GM23338 (cell line): ENCODE results near the gene ULK4. TPM values are rescaled to one million over a fixed set of nuclear protein-coding genes. Genes with fewer than 3 reads are reported as not detected.

Experiments used
- ATAC-seq: fragments of 200-7000 bp; cut with Tn5 transposase; 3 replicates; pipeline ENCODE4 v1.9.1; 2020
- DNase-seq: peaks from one replicate; pipeline ENCODE4 v3.0.0-alpha.2; 2015; ENCODE audit warnings: low spot score
- H2AFZ ChIP-seq: fragments of 200-600 bp; sonication (generic); 2 replicates; pipeline ENCODE4 v1.8.0; 2016; ENCODE audit warnings: antibody characterized with exemption, mild to moderate bottlenecking, moderate library complexity
- H3F3A ChIP-seq: fragments of 200-600 bp; sonication (generic); replicated peaks from 2 replicates; pipeline ENCODE4 v1.8.0; 2017; ENCODE audit warnings: antibody characterized with exemption, mixed run types, low read depth
- H3K27ac ChIP-seq: fragments of 200-600 bp; sonication (generic); 2 replicates; pipeline ENCODE4 v1.6.1; 2016; ENCODE audit warnings: low read depth
- H3K27me3 ChIP-seq: fragments of 200-600 bp; sonication (generic); 2 replicates; pipeline ENCODE4 v1.8.0; 2016; ENCODE audit warnings: mild to moderate bottlenecking, mixed run types, moderate library complexity; ENCODE audit not compliant: insufficient read depth
- H3K36me3 ChIP-seq: fragments of 200-600 bp; sonication (generic); 2 replicates; pipeline ENCODE4 v1.8.0; 2016; ENCODE audit warnings: mild to moderate bottlenecking; ENCODE audit not compliant: insufficient read depth
- H3K4me1 ChIP-seq: fragments of 200-600 bp; sonication (generic); 2 replicates; pipeline ENCODE4 v1.8.0; 2016; ENCODE audit warnings: mild to moderate bottlenecking, moderate library complexity; ENCODE audit not compliant: insufficient read depth
- H3K4me2 ChIP-seq: fragments of 200-600 bp; sonication (generic); 2 replicates; pipeline ENCODE4 v1.7.1; 2017; ENCODE audit warnings: mixed run types
- H3K4me3 ChIP-seq: fragments of 200-600 bp; sonication (generic); 2 replicates; pipeline ENCODE4 v1.6.1; 2016; ENCODE audit warnings: mixed run types
- H3K79me2 ChIP-seq: fragments of 200-600 bp; sonication (generic); replicated peaks from 2 replicates; pipeline ENCODE4 v1.8.0; 2017; ENCODE audit warnings: mild to moderate bottlenecking; ENCODE audit not compliant: insufficient read depth
- H3K9me2 ChIP-seq: fragments of 200-600 bp; sonication (generic); 2 replicates; pipeline ENCODE4 v1.8.0; 2017; ENCODE audit not compliant: insufficient read depth
- H4K20me1 ChIP-seq: fragments of 200-600 bp; sonication (generic); replicated peaks from 2 replicates; pipeline ENCODE4 v1.8.0; 2017; ENCODE audit warnings: mild to moderate bottlenecking; ENCODE audit not compliant: insufficient read depth
- H3K27ac Mint-ChIP-seq: 2 replicates; pipeline ENCODE4 v1.8.0; 2020; ENCODE audit warnings: inconsistent platforms, mild to moderate bottlenecking, moderate library complexity, mixed read lengths
- H3K27me3 Mint-ChIP-seq: 3 replicates; pipeline ENCODE4 v1.8.0; 2022; ENCODE audit warnings: low read depth, mild to moderate bottlenecking, moderate library complexity, mixed read lengths, inconsistent platforms; ENCODE audit not compliant: insufficient read depth, poor library complexity
- H3K36me3 Mint-ChIP-seq: 3 replicates; pipeline ENCODE4 v1.8.0; 2021; ENCODE audit warnings: low read depth, mild to moderate bottlenecking, inconsistent platforms, moderate library complexity, mixed read lengths
- H3K4me1 Mint-ChIP-seq: 3 replicates; pipeline ENCODE4 v1.8.0; 2020; ENCODE audit warnings: mild to moderate bottlenecking, inconsistent platforms, mixed read lengths
- H3K4me3 Mint-ChIP-seq: 3 replicates; pipeline ENCODE4 v1.8.0; 2021; ENCODE audit warnings: moderate library complexity, mild to moderate bottlenecking, inconsistent platforms, mixed read lengths
- H3K9me3 Mint-ChIP-seq: 3 replicates; pipeline ENCODE4 v1.8.0; 2020; ENCODE audit warnings: moderate library complexity, mild to moderate bottlenecking, inconsistent platforms, mixed read lengths
- CREB1 ChIP-seq: fragments of 250-450 bp; sonication (Bioruptor Pico); IDR thresholded peaks from 2 replicates; pipeline ENCODE4 v1.5.0; 2020; ENCODE audit warnings: low read depth, mild to moderate bottlenecking, moderate library complexity
- EZH2 ChIP-seq: fragments of 200-600 bp; sonication (generic); IDR thresholded peaks from one replicate; pipeline ENCODE4 v1.8.0; 2017; ENCODE audit warnings: antibody characterized with exemption, mild to moderate bottlenecking, low read depth; ENCODE audit not compliant: unreplicated experiment
- EZH2phosphoT487 ChIP-seq: fragments of 200-600 bp; sonication (generic); IDR thresholded peaks from one replicate; pipeline ENCODE4 v1.8.1; 2018; ENCODE audit warnings: antibody characterized with exemption; ENCODE audit not compliant: unreplicated experiment
- JUNB ChIP-seq: IDR thresholded peaks from one replicate; pipeline ENCODE4 v1.6.1; 2016; ENCODE audit warnings: antibody characterized with exemption; ENCODE audit not compliant: unreplicated experiment
- NANOG ChIP-seq: IDR thresholded peaks from 2 replicates; pipeline ENCODE4 v1.6.1; 2016; ENCODE audit warnings: antibody characterized with exemption, borderline replicate concordance
- POLR2AphosphoS5 ChIP-seq: IDR thresholded peaks from 2 replicates; pipeline ENCODE4 v1.6.1; 2016; ENCODE audit warnings: antibody characterized with exemption, low read depth
- STAT1 ChIP-seq: IDR thresholded peaks from one replicate; pipeline ENCODE4 v1.6.1; 2016; ENCODE audit warnings: antibody characterized with exemption; ENCODE audit not compliant: unreplicated experiment
- ZNF114 ChIP-seq: fragments of 250-450 bp; sonication (Bioruptor Pico); IDR thresholded peaks from 2 replicates; pipeline ENCODE4 v1.5.0; 2020; ENCODE audit warnings: mild to moderate bottlenecking, moderate library complexity
- ZNF331 ChIP-seq: fragments of 250-450 bp; sonication (Bioruptor Pico); IDR thresholded peaks from 2 replicates; pipeline ENCODE4 v1.5.0; 2020; ENCODE audit warnings: low read depth, mild to moderate bottlenecking, moderate library complexity
- polyA plus RNA-seq: library from polyadenylated mRNA; unstranded; fragments of >200 nt; fragmentation: Nextera tagmentation; extraction: Ambion mirVana; gene quantifications from 2 replicates; pipeline ENCODE4 v1.2.1, GENCODE V29; 2016
- total RNA-seq: library from RNA; depleted of rRNA; stranded (reverse); fragments of >200 nt; shearing (Covaris generic); gene quantifications from 2 replicates; pipeline ENCODE4 v1.2.3, GENCODE V29; 2014
- TF ChIP-seq, protein P1 (sequence below), 2 experiments: fragments of 200-600 bp in 1 of 2; sonication (generic) in 1 of 2; conservative IDR thresholded peaks; 2 replicates each; pipeline versions ENCODE4 v1.5.1 to v1.6.1; 2016 to 2017; ENCODE audit warnings: antibody characterized with exemption in 2 of 2, low read depth in 2 of 2, mild to moderate bottlenecking in 2 of 2, moderate library complexity in 1 of 2
- TF ChIP-seq, protein P2 (sequence below): IDR thresholded peaks from 2 replicates; pipeline ENCODE4 v1.6.1; 2016; ENCODE audit warnings: antibody characterized with exemption
- TF ChIP-seq, protein P3 (sequence below): IDR thresholded peaks from one replicate; pipeline ENCODE4 v1.6.1; 2018; ENCODE audit warnings: antibody characterized with exemption; ENCODE audit not compliant: unreplicated experiment
- TF ChIP-seq, protein P4 (sequence below): fragments of 250-450 bp; sonication (Bioruptor Pico); IDR thresholded peaks from 2 replicates; pipeline ENCODE4 v1.5.0; 2020; ENCODE audit warnings: mild to moderate bottlenecking, moderate library complexity

ULK4 gene
- total and polyA plus RNA-seq, 2 experiments from 2014 or later = 20.8 to 41.4 TPM

DNA sequence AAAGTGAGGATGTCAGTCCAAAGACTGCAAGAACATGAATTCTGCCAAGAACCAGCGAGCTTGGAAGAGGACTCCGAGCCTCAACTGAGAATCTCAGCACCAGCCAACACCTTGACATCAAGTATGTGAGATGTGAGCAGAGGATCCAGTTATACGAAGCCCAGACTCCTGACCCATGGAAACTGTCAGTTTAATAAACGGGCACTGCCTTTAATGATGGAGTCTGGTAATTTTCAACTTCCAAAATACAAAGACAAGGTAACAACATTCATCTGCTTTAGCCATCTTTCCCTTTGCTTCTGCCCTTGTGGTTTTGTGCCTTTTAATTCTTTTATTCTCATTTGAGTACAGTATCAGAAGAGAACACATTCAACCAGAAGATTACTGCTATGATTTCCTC, 211.9 kb downstream of the ULK4 start:
- no peaks in the 10 kb centered on the region for H3K9me2 ChIP-seq
- no peaks in the 10 kb centered on the region for H4K20me1 ChIP-seq
- H3K27ac ChIP-seq = no peak overlapping the region
- Mint-ChIP-seq H3K9me3 (no peaks in the 10 kb centered on the region), H3K27me3 (no peaks in the 10 kb centered on the region), H3K27ac (no peak overlapping the region), H3K4me1 (no peaks in the 10 kb centered on the region), H3K4me3 (no peak overlapping the region), H3K36me3 (peaks cover 6% of the 10 kb centered on the region; the same call in 1 of the 3 replicates)
- H3K4me1 ChIP-seq = no peaks in the 10 kb centered on the region
- TF ChIP-seq, protein P1, sequence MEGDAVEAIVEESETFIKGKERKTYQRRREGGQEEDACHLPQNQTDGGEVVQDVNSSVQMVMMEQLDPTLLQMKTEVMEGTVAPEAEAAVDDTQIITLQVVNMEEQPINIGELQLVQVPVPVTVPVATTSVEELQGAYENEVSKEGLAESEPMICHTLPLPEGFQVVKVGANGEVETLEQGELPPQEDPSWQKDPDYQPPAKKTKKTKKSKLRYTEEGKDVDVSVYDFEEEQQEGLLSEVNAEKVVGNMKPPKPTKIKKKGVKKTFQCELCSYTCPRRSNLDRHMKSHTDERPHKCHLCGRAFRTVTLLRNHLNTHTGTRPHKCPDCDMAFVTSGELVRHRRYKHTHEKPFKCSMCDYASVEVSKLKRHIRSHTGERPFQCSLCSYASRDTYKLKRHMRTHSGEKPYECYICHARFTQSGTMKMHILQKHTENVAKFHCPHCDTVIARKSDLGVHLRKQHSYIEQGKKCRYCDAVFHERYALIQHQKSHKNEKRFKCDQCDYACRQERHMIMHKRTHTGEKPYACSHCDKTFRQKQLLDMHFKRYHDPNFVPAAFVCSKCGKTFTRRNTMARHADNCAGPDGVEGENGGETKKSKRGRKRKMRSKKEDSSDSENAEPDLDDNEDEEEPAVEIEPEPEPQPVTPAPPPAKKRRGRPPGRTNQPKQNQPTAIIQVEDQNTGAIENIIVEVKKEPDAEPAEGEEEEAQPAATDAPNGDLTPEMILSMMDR (conservative IDR thresholded peaks at IDR 0.05; ENCODE audit: low read depth in 2 of 2) = no peak
- TF ChIP-seq EZH2phosphoT487 = no peak
- TF ChIP-seq ZNF114 = no peak
- no peak for TF ChIP-seq EZH2
- TF ChIP-seq JUNB = no peak
- TF ChIP-seq, protein P2, sequence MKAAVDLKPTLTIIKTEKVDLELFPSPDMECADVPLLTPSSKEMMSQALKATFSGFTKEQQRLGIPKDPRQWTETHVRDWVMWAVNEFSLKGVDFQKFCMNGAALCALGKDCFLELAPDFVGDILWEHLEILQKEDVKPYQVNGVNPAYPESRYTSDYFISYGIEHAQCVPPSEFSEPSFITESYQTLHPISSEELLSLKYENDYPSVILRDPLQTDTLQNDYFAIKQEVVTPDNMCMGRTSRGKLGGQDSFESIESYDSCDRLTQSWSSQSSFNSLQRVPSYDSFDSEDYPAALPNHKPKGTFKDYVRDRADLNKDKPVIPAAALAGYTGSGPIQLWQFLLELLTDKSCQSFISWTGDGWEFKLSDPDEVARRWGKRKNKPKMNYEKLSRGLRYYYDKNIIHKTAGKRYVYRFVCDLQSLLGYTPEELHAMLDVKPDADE = no peak
- TF ChIP-seq CREB1 (CRISPR knock-in tag) = no peak
- TF ChIP-seq STAT1 = no peak
- no peak for TF ChIP-seq NANOG
- TF ChIP-seq, protein P3, sequence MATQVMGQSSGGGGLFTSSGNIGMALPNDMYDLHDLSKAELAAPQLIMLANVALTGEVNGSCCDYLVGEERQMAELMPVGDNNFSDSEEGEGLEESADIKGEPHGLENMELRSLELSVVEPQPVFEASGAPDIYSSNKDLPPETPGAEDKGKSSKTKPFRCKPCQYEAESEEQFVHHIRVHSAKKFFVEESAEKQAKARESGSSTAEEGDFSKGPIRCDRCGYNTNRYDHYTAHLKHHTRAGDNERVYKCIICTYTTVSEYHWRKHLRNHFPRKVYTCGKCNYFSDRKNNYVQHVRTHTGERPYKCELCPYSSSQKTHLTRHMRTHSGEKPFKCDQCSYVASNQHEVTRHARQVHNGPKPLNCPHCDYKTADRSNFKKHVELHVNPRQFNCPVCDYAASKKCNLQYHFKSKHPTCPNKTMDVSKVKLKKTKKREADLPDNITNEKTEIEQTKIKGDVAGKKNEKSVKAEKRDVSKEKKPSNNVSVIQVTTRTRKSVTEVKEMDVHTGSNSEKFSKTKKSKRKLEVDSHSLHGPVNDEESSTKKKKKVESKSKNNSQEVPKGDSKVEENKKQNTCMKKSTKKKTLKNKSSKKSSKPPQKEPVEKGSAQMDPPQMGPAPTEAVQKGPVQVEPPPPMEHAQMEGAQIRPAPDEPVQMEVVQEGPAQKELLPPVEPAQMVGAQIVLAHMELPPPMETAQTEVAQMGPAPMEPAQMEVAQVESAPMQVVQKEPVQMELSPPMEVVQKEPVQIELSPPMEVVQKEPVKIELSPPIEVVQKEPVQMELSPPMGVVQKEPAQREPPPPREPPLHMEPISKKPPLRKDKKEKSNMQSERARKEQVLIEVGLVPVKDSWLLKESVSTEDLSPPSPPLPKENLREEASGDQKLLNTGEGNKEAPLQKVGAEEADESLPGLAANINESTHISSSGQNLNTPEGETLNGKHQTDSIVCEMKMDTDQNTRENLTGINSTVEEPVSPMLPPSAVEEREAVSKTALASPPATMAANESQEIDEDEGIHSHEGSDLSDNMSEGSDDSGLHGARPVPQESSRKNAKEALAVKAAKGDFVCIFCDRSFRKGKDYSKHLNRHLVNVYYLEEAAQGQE = no peak
- no peak for TF ChIP-seq POLR2AphosphoS5
- TF ChIP-seq, protein P4, sequence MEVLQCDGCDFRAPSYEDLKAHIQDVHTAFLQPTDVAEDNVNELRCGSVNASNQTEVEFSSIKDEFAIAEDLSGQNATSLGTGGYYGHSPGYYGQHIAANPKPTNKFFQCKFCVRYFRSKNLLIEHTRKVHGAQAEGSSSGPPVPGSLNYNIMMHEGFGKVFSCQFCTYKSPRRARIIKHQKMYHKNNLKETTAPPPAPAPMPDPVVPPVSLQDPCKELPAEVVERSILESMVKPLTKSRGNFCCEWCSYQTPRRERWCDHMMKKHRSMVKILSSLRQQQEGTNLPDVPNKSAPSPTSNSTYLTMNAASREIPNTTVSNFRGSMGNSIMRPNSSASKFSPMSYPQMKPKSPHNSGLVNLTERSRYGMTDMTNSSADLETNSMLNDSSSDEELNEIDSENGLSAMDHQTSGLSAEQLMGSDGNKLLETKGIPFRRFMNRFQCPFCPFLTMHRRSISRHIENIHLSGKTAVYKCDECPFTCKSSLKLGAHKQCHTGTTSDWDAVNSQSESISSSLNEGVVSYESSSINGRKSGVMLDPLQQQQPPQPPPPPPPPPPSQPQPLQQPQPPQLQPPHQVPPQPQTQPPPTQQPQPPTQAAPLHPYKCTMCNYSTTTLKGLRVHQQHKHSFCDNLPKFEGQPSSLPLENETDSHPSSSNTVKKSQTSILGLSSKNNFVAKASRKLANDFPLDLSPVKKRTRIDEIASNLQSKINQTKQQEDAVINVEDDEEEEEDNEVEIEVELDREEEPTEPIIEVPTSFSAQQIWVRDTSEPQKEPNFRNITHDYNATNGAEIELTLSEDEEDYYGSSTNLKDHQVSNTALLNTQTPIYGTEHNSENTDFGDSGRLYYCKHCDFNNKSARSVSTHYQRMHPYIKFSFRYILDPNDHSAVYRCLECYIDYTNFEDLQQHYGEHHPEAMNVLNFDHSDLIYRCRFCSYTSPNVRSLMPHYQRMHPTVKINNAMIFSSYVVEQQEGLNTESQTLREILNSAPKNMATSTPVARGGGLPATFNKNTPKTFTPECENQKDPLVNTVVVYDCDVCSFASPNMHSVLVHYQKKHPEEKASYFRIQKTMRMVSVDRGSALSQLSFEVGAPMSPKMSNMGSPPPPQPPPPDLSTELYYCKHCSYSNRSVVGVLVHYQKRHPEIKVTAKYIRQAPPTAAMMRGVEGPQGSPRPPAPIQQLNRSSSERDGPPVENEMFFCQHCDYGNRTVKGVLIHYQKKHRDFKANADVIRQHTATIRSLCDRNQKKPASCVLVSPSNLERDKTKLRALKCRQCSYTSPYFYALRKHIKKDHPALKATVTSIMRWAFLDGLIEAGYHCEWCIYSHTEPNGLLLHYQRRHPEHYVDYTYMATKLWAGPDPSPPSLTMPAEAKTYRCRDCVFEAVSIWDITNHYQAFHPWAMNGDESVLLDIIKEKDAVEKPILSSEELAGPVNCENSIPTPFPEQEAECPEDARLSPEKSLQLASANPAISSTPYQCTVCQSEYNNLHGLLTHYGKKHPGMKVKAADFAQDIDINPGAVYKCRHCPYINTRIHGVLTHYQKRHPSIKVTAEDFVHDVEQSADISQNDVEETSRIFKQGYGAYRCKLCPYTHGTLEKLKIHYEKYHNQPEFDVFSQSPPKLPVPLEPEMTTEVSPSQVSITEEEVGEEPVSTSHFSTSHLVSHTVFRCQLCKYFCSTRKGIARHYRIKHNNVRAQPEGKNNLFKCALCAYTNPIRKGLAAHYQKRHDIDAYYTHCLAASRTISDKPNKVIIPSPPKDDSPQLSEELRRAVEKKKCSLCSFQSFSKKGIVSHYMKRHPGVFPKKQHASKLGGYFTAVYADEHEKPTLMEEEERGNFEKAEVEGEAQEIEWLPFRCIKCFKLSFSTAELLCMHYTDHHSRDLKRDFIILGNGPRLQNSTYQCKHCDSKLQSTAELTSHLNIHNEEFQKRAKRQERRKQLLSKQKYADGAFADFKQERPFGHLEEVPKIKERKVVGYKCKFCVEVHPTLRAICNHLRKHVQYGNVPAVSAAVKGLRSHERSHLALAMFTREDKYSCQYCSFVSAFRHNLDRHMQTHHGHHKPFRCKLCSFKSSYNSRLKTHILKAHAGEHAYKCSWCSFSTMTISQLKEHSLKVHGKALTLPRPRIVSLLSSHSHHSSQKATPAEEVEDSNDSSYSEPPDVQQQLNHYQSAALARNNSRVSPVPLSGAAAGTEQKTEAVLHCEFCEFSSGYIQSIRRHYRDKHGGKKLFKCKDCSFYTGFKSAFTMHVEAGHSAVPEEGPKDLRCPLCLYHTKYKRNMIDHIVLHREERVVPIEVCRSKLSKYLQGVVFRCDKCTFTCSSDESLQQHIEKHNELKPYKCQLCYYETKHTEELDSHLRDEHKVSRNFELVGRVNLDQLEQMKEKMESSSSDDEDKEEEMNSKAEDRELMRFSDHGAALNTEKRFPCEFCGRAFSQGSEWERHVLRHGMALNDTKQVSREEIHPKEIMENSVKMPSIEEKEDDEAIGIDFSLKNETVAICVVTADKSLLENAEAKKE = no peak
- TF ChIP-seq ZNF331 = no peak
- H3F3A ChIP-seq = no peaks in the 10 kb centered on the region
- no peaks in the 10 kb centered on the region for H3K27me3 ChIP-seq
- ATAC-seq = no peak
- DNase-seq = no peak
- no peak overlapping the region for H3K4me3 ChIP-seq
- no peaks in the 10 kb centered on the region for H3K36me3 ChIP-seq
- H3K4me2 ChIP-seq = no peak overlapping the region
- no peaks in the 10 kb centered on the region for H3K79me2 ChIP-seq
- H2AFZ ChIP-seq = no peak overlapping the region
